Measurements from ENCODE around the gene GJC1. TPM values are rescaled to one million over a fixed set of nuclear protein-coding genes. Genes with fewer than 3 reads are reported as not detected.

GJC1 gene
- polyA plus RNA-seq, 2 of the 4 experiments (the other 2 are of a cell fraction), result 21.2 to 22.1 TPM

DNA sequence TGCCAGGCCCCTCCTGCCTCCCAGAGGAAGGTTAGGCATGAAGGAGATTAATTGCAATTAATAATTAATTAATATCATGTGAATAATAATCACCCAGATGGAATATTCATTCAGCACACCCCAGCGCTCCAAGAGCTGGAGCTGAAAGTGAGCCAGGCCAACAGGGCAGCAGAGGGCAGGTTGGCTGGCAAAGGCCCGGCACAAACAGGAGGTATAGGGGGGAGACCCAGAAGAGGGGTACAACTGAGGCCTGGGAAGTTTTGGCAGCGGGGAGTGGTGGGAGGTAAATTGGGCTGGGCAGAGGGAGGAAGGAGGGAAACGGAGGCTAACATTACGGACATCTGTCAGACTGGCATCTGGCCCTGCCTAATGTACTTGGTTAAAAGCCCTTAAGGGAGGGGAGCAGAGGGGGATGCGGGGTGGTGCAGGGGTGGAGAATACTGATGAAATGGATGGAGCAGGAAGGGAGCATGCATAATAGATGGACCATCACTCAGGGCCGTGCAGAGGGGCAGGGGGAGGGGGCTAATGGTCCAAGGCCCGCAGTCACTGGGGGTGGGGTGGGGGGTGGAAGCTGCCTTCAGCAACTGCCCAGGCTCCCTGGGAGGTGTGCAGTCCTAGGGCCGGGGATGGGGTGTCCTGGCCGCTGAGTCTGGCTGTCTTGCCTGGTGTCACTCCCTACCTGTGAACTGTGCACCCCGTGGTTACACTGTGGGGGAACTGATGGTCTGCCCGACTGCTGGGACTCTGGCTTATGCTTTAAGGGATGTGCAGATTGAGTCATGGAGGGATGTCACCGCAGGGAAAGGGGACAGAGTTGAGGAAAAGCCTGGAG is 69.4 kb downstream of the GJC1 start:
- POLR2A ChIA-PET, result no interaction called here
- Histone ChIP-seq H3K9me3 (no peaks in the 10 kb centered on the region), H3K4me3 (no peak overlapping the region), H3K4me2 (no peak overlapping the region), H3K27ac (no peak overlapping the region), H3K4me1 (peaks cover 10% of the 10 kb centered on the region; the same call in 1 of the 3 replicates)
- CTCF ChIA-PET, result interaction anchor here (1.2 to 30.3 kb wide), 8 partner anchors 13 to 118 kb away, joined by 7 to 1787 read pairs (median 16); partner anchors contain the start of gene HIGD1B
- DNase-seq (ENCODE audit: low read depth in 1 of 2, low spot score in 1 of 2) (no peak), ATAC-seq (no peak), FAIRE-seq (no peak)
- 76% methylated on average over 12 of the region's 13 CpGs for WGBS (ENCODE audit: missing lambda C conversion rate)
- TF ChIP-seq CEBPB (IDR thresholded peaks at IDR 0.05) (no peak), HOXA7 (CRISPR knock-in tag; IDR thresholded peaks at IDR 0.05) (no peak), NR3C1 (IDR thresholded peaks at IDR 0.05) (no peak), CBX8 (IDR thresholded peaks at IDR 0.05) (no peak), CHD4 (IDR thresholded peaks at IDR 0.05; ENCODE audit: borderline replicate concordance) (no peak), KDM1A (IDR thresholded peaks at IDR 0.05; ENCODE audit: low read depth) (no peak), FOSB (CRISPR knock-in tag; IDR thresholded peaks at IDR 0.05) (no peak), JUNB (IDR thresholded peaks at IDR 0.05) (no peak), ZNF302 (CRISPR knock-in tag; IDR thresholded peaks at IDR 0.05) (no peak), EHMT2 (IDR thresholded peaks at IDR 0.05; ENCODE audit: low read depth) (no peak), MAZ (IDR thresholded peaks at IDR 0.05; ENCODE audit: borderline replicate concordance, low read depth, low read length) (no peak), RARB (CRISPR knock-in tag; IDR thresholded peaks at IDR 0.05) (no peak), SMC3 (IDR thresholded peaks at IDR 0.05) (no peak), HOXB5 (CRISPR knock-in tag; IDR thresholded peaks at IDR 0.05) (no peak), CHD2 (IDR thresholded peaks at IDR 0.05; ENCODE audit: low read length, partially characterized antibody) (no peak), TFCP2L1 (CRISPR knock-in tag; IDR thresholded peaks at IDR 0.05) (no peak)
- TF ChIP-seq, protein P1, sequence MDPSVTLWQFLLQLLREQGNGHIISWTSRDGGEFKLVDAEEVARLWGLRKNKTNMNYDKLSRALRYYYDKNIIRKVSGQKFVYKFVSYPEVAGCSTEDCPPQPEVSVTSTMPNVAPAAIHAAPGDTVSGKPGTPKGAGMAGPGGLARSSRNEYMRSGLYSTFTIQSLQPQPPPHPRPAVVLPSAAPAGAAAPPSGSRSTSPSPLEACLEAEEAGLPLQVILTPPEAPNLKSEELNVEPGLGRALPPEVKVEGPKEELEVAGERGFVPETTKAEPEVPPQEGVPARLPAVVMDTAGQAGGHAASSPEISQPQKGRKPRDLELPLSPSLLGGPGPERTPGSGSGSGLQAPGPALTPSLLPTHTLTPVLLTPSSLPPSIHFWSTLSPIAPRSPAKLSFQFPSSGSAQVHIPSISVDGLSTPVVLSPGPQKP (IDR thresholded peaks at IDR 0.05; ENCODE audit: low read depth, low read length), result no peak
- TF ChIP-seq, protein P2, sequence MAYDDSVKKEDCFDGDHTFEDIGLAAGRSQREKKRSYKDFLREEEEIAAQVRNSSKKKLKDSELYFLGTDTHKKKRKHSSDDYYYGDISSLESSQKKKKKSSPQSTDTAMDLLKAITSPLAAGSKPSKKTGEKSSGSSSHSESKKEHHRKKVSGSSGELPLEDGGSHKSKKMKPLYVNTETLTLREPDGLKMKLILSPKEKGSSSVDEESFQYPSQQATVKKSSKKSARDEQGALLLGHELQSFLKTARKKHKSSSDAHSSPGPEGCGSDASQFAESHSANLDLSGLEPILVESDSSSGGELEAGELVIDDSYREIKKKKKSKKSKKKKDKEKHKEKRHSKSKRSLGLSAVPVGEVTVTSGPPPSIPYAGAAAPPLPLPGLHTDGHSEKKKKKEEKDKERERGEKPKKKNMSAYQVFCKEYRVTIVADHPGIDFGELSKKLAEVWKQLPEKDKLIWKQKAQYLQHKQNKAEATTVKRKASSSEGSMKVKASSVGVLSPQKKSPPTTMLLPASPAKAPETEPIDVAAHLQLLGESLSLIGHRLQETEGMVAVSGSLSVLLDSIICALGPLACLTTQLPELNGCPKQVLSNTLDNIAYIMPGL (CRISPR knock-in tag; IDR thresholded peaks at IDR 0.05; ENCODE audit: borderline replicate concordance), result no peak
- TF ChIP-seq, protein P3, sequence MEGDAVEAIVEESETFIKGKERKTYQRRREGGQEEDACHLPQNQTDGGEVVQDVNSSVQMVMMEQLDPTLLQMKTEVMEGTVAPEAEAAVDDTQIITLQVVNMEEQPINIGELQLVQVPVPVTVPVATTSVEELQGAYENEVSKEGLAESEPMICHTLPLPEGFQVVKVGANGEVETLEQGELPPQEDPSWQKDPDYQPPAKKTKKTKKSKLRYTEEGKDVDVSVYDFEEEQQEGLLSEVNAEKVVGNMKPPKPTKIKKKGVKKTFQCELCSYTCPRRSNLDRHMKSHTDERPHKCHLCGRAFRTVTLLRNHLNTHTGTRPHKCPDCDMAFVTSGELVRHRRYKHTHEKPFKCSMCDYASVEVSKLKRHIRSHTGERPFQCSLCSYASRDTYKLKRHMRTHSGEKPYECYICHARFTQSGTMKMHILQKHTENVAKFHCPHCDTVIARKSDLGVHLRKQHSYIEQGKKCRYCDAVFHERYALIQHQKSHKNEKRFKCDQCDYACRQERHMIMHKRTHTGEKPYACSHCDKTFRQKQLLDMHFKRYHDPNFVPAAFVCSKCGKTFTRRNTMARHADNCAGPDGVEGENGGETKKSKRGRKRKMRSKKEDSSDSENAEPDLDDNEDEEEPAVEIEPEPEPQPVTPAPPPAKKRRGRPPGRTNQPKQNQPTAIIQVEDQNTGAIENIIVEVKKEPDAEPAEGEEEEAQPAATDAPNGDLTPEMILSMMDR (IDR thresholded peaks at IDR 0.05), result no peak

DNA sequence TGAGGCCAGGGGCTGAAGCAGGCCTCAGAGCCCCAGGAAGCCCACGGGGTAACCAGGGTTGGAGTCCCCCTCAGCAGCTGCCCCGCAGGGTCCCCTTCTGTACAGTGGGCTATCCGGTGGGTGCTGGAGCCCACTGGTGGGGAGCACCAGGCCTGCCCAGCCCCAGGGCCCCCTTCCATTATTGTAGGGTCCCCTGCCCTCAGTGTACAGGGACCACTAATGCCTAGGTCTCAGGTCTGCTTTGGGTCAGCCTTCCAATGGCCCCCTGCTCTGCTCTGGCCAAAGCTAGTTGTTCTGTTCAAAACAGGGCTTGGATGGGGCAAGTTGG is 70.2 kb downstream of the GJC1 start:
- Histone ChIP-seq H3K27ac (peak overlapping the region in 1 of 2 experiments; percentile 89; a peak in 3 of 6 replicates), H3K4me2 (peak overlapping the region; percentile 100; the same call in 1 of the 3 replicates), H3K4me1 (peaks cover 10% of the 10 kb centered on the region; the same call in 1 of the 3 replicates), H3K4me3 (no peak overlapping the region; the same call in 2 of the 3 replicates), H3K9me3 (no peaks in the 10 kb centered on the region)
- WGBS (ENCODE audit: missing lambda C conversion rate), result 69% methylated on average over 3 of the region's 3 CpGs
- TF ChIP-seq ZFP36 (IDR thresholded peaks at IDR 0.05; ENCODE audit: borderline replicate concordance, partially characterized antibody), result no peak
- ChIA-PET POLR2A (interaction anchor here (0.6 kb wide), 1 partner anchor 133 kb away, joined by 3 read pairs; no protein-coding TSS in a partner anchor), CTCF (interaction anchor here (0.7 to 5.4 kb wide), 6 partner anchors 15 to 119 kb away, joined by 3 to 27 read pairs (median 11); no protein-coding TSS in a partner anchor)
- DNase-seq (ENCODE audit: low read depth in 1 of 2, low spot score in 1 of 2) (no peak), ATAC-seq (peak in 1 of 2 experiments; percentile 2; a peak in 2 of 6 replicates), FAIRE-seq (no peak)
